Naive thymus-derived CD8-positive, alpha-beta T cell (primary cell): ENCODE measurements around the gene LNX1. TPM values are rescaled to one million over a fixed set of nuclear protein-coding genes. Genes with fewer than 3 reads are reported as not detected.

Experiments
- ATAC-seq, 2 donors: fragments of 150-1000 bp; cut with Tn5 transposase in 1 of 2; sonication (Bioruptor Pico), chemical (Tn5 transposase) in 1 of 2; 1 replicate in 1 of 2; 2 replicates in 1 of 2; pipeline ENCODE4 v1.10.0; 2021; ENCODE audit warnings: mild to moderate bottlenecking in 2 of 2, moderate library complexity in 2 of 2
- POLR2A ChIA-PET: fragments of 350-600 bp; sonication (Branson Sonifier 250); formaldehyde crosslinking; loops from one replicate; lab custom pipeline; 2021; ENCODE audit warnings: antibody characterized with exemption; lab: Charles Lee
- DNase-seq, 10 donors: peaks; one replicate each; pipeline versions ENCODE4 v3.0.0 to v3.0.0-alpha.2; 2020 to 2022
- H3K27ac Mint-ChIP-seq, 10 donors: one replicate each; pipeline ENCODE4 v1.8.0; 2020 to 2022; ENCODE audit warnings: mild to moderate bottlenecking in 10 of 10, mixed read lengths in 10 of 10, moderate library complexity in 4 of 10, inconsistent platforms in 1 of 10
- H3K27me3 Mint-ChIP-seq, 5 donors: one replicate each; pipeline ENCODE4 v1.8.0; 2021 to 2022; ENCODE audit warnings: mixed read lengths in 5 of 5
- H3K36me3 Mint-ChIP-seq, 3 donors: one replicate each; pipeline ENCODE4 v1.8.0; 2020 to 2022; ENCODE audit warnings: mixed read lengths in 3 of 3, mild to moderate bottlenecking in 2 of 3, inconsistent platforms in 1 of 3
- H3K4me1 Mint-ChIP-seq, 4 donors: one replicate each; pipeline ENCODE4 v1.8.0; 2021 to 2022; ENCODE audit warnings: mixed read lengths in 4 of 4
- H3K4me3 Mint-ChIP-seq, 10 donors: one replicate each; pipeline ENCODE4 v1.8.0; 2020 to 2022; ENCODE audit warnings: mild to moderate bottlenecking in 10 of 10, mixed read lengths in 10 of 10, moderate library complexity in 6 of 10, inconsistent platforms in 1 of 10
- H3K9me3 Mint-ChIP-seq, 9 donors: one replicate each; pipeline ENCODE4 v1.8.0; 2020 to 2022; ENCODE audit warnings: mixed read lengths in 9 of 9, mild to moderate bottlenecking in 3 of 9, inconsistent platforms in 1 of 9, moderate library complexity in 1 of 9
- polyA plus RNA-seq, 3 donors: library from polyadenylated mRNA; unstranded; fragments of 300-500 nt; fragmentation: Illumina TruSeq; gene quantifications; one replicate each; pipeline ENCODE4 v1.2.3, GENCODE V29; 2021
- total RNA-seq, 8 experiments: library from RNA in 2 of 8; stranded (reverse) in 2 of 8; gene quantifications; one replicate each; pipeline ENCODE4 v1.2.3 and lab custom pipeline; 2021 to 2026

The LNX1 gene
- total and polyA plus RNA-seq, 5 experiments from 2014 or later = 0.32 to 0.52 (median 0.43) TPM; not detected in 2

DNA sequence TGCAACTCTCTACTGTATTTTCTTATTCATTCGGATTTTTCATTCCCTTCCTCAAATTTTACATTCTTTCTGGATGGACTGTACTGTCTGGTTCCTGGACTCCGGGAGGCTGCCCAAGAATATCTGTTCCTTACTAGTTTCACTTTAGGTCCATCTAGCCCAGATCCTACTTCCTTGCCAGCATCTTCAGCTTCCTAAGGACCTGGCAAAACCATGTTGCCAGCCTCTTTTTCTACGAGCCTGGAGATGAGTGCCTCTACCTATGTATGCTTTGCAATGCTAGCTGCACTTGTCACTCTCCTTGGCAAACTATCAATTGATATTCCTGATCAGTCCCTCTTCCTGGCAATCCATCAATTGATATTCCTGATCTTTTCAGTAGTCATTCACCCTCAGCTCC, 5.6 kb upstream of the LNX1 start:
- DNase-seq = no peak
- Mint-ChIP-seq H3K36me3 (no peaks in the 10 kb centered on the region), H3K9me3 (peaks cover 0 to 3% (median 0%) of the 10 kb centered on the region in 9 donors), H3K4me3 (no peak overlapping the region), H3K27me3 (peaks cover 6 to 41% (median 18%) of the 10 kb centered on the region in 5 donors), H3K4me1 (peaks cover 1 to 3% (median 2%) of the 10 kb centered on the region in 4 donors), H3K27ac (no peak overlapping the region)
- POLR2A ChIA-PET = no interaction called here
- no peak for ATAC-seq

DNA sequence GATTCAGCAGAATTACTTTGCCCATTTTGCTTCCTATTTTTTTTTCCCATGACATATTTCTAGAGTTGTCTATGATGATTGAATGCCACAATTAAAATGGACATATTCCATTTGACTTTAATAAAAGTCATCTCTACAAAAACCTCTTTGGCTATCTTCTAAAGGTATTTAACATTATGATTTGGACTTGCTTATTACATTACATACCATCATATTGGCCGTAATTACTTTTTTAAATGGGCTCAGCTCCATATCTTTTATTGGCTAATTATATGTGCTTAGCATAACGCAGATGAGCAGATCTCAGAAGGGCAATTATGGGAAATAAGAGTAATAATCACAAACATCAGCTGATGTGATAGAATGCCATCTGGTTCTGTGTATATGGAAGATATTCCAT, 4.5 kb upstream of the LNX1 start:
- H3K4me3 Mint-ChIP-seq = no peak overlapping the region
- H3K4me1 Mint-ChIP-seq = peaks cover 8 to 9% (median 9%) of the 10 kb centered on the region in 4 donors
- no peaks in the 10 kb centered on the region for H3K36me3 Mint-ChIP-seq
- ATAC-seq (no peak), DNase-seq (no peak)
- POLR2A ChIA-PET = no interaction called here
- peaks cover 0 to 3% (median 0%) of the 10 kb centered on the region in 9 donors for H3K9me3 Mint-ChIP-seq
- peaks cover 14 to 45% (median 24%) of the 10 kb centered on the region in 5 donors for H3K27me3 Mint-ChIP-seq
- H3K27ac Mint-ChIP-seq = no peak overlapping the region

DNA sequence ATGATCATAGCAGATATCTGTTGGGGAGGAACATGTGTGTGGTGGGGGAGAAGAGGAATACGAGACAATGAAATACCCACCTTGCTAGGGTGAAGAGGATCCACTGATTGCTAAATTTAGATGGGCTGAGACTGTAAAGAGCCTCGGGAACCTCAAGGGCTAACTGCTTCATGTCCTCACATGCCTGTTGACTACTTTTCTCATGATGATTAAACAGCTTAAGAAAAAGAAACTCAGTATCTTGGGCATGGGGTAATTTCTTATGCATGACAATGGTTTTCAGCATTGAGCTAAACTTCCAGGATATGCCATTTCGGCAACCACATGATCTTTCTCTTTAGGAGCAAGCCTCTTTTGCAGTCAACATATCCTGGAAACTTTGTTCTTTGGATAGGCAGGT, 3.9 kb upstream of the LNX1 start:
- ATAC-seq (no peak), DNase-seq (no peak)
- no peak overlapping the region for H3K4me3 Mint-ChIP-seq
- POLR2A ChIA-PET = no interaction called here
- peaks cover 8 to 14% (median 10%) of the 10 kb centered on the region in 4 donors for H3K4me1 Mint-ChIP-seq
- peaks cover 0 to 5% (median 0%) of the 10 kb centered on the region in 9 donors for H3K9me3 Mint-ChIP-seq
- no peak overlapping the region for H3K27ac Mint-ChIP-seq
- H3K36me3 Mint-ChIP-seq = no peaks in the 10 kb centered on the region
- peaks cover 20 to 52% (median 28%) of the 10 kb centered on the region in 5 donors for H3K27me3 Mint-ChIP-seq

DNA sequence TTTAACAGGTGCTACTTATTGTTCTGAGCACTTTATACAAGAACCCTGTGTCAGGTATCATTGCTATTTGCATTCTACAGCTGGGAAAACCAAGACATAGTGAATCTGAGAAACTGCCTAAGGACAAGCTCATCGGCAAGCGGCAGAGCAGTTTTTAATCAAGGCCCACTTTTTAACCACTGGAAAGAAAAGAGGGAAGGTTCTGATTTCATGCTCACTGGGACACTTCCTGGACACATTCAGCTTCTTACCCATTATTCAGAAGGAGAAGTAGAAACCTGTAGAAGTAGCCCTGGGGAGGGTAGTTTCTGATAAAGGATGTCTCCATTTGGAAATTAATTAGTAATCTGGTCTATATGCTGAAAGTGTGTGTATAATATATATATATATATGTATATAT, 2.5 kb upstream of the LNX1 start:
- Mint-ChIP-seq H3K36me3 (no peaks in the 10 kb centered on the region), H3K9me3 (peaks cover 0 to 5% (median 0%) of the 10 kb centered on the region in 9 donors), H3K27ac (no peak overlapping the region), H3K4me3 (no peak overlapping the region), H3K4me1 (peaks cover 8 to 14% (median 10%) of the 10 kb centered on the region in 4 donors), H3K27me3 (peaks cover 20 to 66% (median 31%) of the 10 kb centered on the region in 5 donors)
- no peak for DNase-seq
- no peak for ATAC-seq
- POLR2A ChIA-PET = no interaction called here

DNA sequence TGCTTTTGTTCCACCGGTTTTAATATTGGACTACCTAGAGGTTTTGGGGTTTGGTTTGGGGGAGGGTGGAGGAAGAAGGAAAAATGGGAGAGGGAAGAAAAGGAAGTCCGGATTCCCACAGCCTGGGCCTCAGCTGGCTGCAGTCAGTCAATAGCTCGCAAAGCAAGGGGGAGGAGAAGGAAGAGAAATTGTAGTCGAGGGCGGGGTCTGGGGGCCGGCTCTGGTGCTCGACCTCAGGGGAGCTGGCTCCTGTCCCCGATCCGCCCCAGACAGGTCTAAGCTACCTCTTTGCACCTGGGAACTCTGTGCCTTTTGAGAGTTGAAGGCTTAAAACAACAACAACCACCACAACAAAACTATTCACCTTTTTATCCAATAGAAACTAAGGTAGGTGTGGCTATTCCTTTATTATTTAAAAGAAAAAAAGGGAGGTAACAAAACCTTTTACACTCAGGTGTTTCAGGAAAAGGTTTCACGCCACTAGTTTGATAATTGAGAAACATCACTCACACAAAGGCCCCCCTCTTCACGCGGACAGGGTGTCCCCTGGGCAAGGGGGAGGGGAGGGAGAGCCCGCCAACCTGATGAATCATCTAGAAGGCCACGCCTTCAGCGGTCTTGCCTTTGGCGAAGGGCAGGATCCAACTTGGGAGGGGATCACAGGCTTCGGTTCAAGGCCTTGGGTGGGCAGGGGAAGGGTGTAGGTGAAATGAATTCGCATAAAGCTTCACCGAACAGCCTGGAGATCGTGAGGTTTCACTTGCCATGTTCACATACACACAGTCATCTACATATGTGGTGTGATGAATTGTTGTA, 1.6 kb upstream of the LNX1 start:
- POLR2A ChIA-PET = no interaction called here
- peaks cover 22 to 75% (median 32%) of the 10 kb centered on the region in 5 donors for H3K27me3 Mint-ChIP-seq
- no peaks in the 10 kb centered on the region for H3K36me3 Mint-ChIP-seq
- peak overlapping the region in 2 of 10 donors; percentile 20 to 34 for H3K4me3 Mint-ChIP-seq
- DNase-seq = no peak
- H3K4me1 Mint-ChIP-seq = peaks cover 8 to 14% (median 10%) of the 10 kb centered on the region in 4 donors
- ATAC-seq = no peak
- peaks cover 0 to 5% (median 0%) of the 10 kb centered on the region in 9 donors for H3K9me3 Mint-ChIP-seq
- no peak overlapping the region for H3K27ac Mint-ChIP-seq

DNA sequence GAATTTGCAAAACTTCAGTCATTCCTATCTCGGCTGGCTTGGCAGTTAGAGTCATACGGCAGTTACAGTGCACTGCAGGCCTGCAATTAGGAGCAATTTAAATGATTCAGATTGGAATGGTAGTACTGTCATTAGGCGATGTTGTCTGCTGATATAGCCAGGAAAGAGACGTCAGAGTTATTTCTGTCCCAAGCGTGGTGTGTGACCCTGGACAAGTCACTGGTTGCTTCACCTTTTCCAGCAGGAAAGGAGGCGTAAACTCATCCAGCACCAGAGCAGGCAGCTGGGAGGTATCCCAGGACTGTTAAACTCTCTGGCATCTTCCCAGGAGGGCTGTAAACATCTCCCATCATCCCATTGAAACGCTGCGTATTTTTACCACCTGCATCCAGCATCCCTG, 836 bp upstream of the LNX1 start:
- no peak for ATAC-seq
- no peak overlapping the region for H3K27ac Mint-ChIP-seq

DNA sequence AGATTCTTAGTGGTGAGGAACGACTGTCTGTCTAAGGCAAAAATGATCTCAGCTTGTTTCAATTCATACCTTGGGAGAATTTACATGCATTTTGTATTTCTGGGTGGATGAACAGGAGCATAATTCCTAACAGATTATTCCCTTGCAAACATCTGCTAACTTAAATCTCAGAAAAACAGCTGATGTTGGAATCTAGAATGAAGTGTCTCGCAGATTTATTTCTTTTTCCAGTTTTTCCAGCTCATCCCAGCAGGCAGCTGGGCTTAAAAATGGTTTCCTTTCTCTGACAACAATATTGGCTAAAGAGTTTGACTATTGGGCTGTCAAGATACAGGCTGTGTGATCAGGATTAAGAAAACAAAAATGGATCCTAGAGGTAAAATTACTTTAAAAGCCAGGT, 1.1 kb downstream of the LNX1 start:
- ATAC-seq = no peak
- Mint-ChIP-seq H3K9me3 (peaks cover 0 to 5% (median 0%) of the 10 kb centered on the region in 9 donors), H3K27ac (no peak overlapping the region), H3K4me1 (peaks cover 8 to 14% (median 10%) of the 10 kb centered on the region in 4 donors), H3K4me3 (peak overlapping the region in 1 of 10 donors; percentile 81), H3K27me3 (peaks cover 22 to 72% (median 34%) of the 10 kb centered on the region in 5 donors), H3K36me3 (no peaks in the 10 kb centered on the region)
- POLR2A ChIA-PET = no interaction called here
- no peak for DNase-seq

More for the DNA sequence above, 836 bp upstream of the LNX1 start:
- H3K4me1 Mint-ChIP-seq = peaks cover 8 to 14% (median 10%) of the 10 kb centered on the region in 4 donors
- DNase-seq = no peak
- H3K9me3 Mint-ChIP-seq = peaks cover 0 to 5% (median 0%) of the 10 kb centered on the region in 9 donors
- POLR2A ChIA-PET = no interaction called here
- no peaks in the 10 kb centered on the region for H3K36me3 Mint-ChIP-seq
- H3K4me3 Mint-ChIP-seq = peak overlapping the region in 3 of 10 donors; percentile 55 to 81 (median 57)
- peaks cover 23 to 74% (median 37%) of the 10 kb centered on the region in 5 donors for H3K27me3 Mint-ChIP-seq

DNA sequence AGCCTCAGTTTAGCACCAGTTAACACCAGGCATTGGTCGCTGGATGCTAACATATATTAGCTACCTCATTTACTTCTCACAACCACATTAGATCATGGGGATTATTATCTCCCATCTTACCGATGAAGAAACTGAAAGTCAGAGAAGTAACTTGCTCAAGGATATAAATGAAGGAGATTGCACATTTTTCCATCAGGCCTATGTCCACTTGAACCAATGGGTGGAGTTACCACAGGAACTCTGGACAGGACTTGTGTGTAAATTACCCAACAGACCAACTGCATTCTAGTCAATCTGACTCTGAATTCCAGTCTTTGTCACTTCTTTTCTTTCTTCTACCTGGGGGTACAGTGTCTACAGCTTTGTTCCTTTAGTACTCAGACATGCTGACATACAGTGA, 1.8 kb downstream of the LNX1 start:
- DNase-seq = no peak
- no peak for ATAC-seq
- peaks cover 21 to 66% (median 31%) of the 10 kb centered on the region in 5 donors for H3K27me3 Mint-ChIP-seq
- peaks cover 8 to 14% (median 10%) of the 10 kb centered on the region in 4 donors for H3K4me1 Mint-ChIP-seq
- H3K4me3 Mint-ChIP-seq = no peak overlapping the region
- no peak overlapping the region for H3K27ac Mint-ChIP-seq
- peaks cover 0 to 5% (median 0%) of the 10 kb centered on the region in 9 donors for H3K9me3 Mint-ChIP-seq
- no peaks in the 10 kb centered on the region for H3K36me3 Mint-ChIP-seq
- POLR2A ChIA-PET = no interaction called here

DNA sequence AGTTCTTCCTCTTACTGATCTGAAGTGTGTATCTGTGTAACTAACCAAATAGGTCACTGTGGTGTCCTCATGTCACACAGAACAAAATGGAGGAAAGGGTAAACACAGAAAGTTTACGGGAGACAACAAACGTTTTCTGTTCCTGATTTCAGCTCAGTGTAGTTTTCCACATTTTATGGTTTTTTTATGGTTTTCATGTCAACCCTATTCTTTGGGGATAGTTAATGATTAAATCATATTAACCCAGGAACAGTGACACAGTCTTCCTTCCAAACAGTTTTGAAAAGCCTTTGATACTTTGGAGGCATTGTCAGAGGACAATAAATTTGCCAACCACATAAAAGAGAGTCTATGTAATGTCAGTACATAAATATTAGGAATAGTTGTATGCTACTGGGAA, 4.2 kb downstream of the LNX1 start:
- Mint-ChIP-seq H3K4me3 (no peak overlapping the region), H3K27ac (no peak overlapping the region), H3K27me3 (peaks cover 17 to 65% (median 28%) of the 10 kb centered on the region in 5 donors), H3K9me3 (peaks cover 0 to 2% (median 0%) of the 10 kb centered on the region in 9 donors), H3K4me1 (peaks cover 8 to 12% (median 10%) of the 10 kb centered on the region in 4 donors), H3K36me3 (no peaks in the 10 kb centered on the region)
- DNase-seq (no peak), ATAC-seq (no peak)
- POLR2A ChIA-PET = no interaction called here

DNA sequence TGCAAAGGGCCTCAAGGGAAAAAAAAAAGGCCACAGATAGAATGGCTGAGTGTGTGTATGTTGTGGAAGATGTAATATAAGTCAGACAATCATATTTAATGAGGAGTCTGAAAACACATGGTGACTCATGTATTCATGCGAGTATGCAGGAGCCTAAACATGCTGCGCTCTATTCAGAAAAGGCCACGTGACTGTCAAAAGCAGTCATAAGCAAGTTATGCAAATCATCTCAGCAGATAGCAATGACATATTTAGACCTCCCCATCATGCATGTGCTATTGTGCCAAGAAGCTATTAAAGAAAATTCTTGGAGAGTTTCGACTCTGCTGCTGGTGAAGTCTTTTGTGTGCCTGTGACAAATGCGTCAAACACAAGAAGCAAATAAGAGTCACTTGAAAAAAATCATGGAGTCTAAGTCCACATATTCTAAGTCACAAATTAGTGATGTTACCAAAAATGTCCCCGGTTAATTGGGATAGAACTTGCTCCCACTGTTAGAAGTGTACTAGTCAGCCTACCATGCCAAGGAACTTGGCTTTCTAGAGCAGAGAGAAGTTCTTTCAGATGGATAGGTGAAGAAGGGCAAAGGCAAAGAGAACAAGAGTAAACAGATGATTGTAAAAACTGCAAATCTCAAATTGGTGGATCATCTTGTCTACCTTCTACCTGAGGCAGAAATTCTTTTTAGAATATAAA, 5.0 kb downstream of the LNX1 start:
- H3K27me3 Mint-ChIP-seq = peaks cover 11 to 56% (median 19%) of the 10 kb centered on the region in 5 donors
- peaks cover 0 to 2% (median 0%) of the 10 kb centered on the region in 9 donors for H3K9me3 Mint-ChIP-seq
- DNase-seq (no peak), ATAC-seq (no peak)
- no peak overlapping the region for H3K4me3 Mint-ChIP-seq
- H3K4me1 Mint-ChIP-seq = peaks cover under 1 to 6% (median 2%) of the 10 kb centered on the region in 4 donors
- no peak overlapping the region for H3K27ac Mint-ChIP-seq
- no peaks in the 10 kb centered on the region for H3K36me3 Mint-ChIP-seq
- POLR2A ChIA-PET = no interaction called here

DNA sequence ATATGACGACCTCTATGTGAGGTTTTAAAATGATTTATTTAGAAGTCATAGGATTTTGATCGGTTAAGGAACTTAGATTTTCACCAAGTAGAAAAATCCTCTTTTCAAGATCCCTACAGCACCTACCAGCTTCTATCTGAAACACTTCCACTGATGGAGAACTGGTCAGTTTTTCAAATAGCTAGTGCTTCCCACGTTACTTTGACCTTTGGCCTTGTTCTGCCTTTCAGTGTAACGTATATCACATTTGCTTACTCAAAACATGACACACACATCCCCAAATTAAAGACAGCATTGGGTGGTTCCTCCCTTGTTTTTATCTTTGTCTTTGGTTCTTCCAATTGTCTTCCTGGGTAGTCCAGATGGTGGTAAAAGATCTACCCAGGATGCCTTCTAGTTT, 6.6 kb downstream of the LNX1 start:
- Mint-ChIP-seq H3K4me3 (no peak overlapping the region), H3K9me3 (peaks cover 0 to 2% (median 0%) of the 10 kb centered on the region in 9 donors), H3K36me3 (no peaks in the 10 kb centered on the region), H3K4me1 (no peaks in the 10 kb centered on the region), H3K27ac (no peak overlapping the region), H3K27me3 (peaks cover 4 to 40% (median 11%) of the 10 kb centered on the region in 5 donors)
- ATAC-seq = no peak
- POLR2A ChIA-PET = no interaction called here
- DNase-seq = no peak

DNA sequence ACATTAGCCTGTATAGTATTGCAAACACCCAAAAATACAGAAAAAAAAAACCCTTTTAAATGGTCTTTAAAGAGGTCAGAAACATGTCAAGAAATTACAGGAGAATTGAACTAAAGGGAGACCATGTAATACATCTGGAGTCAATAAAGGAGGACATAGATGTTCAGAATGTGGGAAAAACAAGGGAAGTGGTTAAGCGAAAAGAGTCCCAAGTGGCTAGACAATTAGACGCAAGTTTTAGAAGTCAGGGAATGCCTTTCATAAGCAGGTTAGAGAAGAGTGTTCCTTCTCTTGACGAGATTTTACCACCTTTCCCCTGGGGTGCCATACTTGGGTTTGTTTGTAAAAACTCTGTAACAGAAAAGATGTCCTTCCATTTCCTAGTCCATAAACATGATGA, 7.8 kb downstream of the LNX1 start:
- peaks cover 0 to 28% (median 7%) of the 10 kb centered on the region in 5 donors for H3K27me3 Mint-ChIP-seq
- H3K4me3 Mint-ChIP-seq = no peak overlapping the region
- no peak for DNase-seq
- POLR2A ChIA-PET = no interaction called here
- H3K36me3 Mint-ChIP-seq = no peaks in the 10 kb centered on the region
- ATAC-seq = no peak
- no peak overlapping the region for H3K27ac Mint-ChIP-seq
- H3K4me1 Mint-ChIP-seq = no peaks in the 10 kb centered on the region
- peaks cover 0 to 2% (median 0%) of the 10 kb centered on the region in 9 donors for H3K9me3 Mint-ChIP-seq

DNA sequence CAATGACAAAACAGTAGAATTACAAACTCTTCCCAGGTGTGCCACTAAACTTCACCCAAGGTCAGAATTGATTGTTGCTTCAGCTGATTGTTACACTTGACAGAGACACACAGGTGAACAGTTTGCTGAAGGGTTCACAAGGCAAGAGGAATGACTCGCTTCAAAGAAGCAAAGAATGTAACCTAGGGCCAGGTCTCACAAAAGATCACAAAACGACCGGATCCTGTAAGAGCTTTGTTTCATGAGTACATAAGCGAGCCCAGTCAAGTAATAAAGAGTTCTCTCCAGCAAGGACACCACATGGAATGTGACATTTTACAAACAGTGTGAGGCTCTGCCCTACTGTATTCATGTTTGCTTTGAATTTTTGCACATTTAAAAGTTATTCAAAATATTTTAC, 9.1 kb downstream of the LNX1 start:
- peaks cover 0 to 17% (median 3%) of the 10 kb centered on the region in 5 donors for H3K27me3 Mint-ChIP-seq
- no peak for DNase-seq
- no peak for ATAC-seq
- H3K9me3 Mint-ChIP-seq = peaks cover 0 to 2% (median 0%) of the 10 kb centered on the region in 9 donors
- POLR2A ChIA-PET = no interaction called here
- no peak overlapping the region for H3K4me3 Mint-ChIP-seq
- H3K27ac Mint-ChIP-seq = no peak overlapping the region
- no peaks in the 10 kb centered on the region for H3K4me1 Mint-ChIP-seq
- H3K36me3 Mint-ChIP-seq = no peaks in the 10 kb centered on the region
